ENCODE data around the gene CD86.

The CD86 gene

GRCh38 chr3:122094693-122095092, 39.5 kb downstream of the CD86 start:
- H3K4me3 ChIP-seq (ENCODE audit: low read depth, low read length) = no peak overlapping the region
- no peak for DNase-seq (ENCODE audit: low read depth)
- in situ Hi-C loops (cut with HindIII; ENCODE audit: low sequenced_read_pairs) = no loop called here
- TF ChIP-seq, protein P1, sequence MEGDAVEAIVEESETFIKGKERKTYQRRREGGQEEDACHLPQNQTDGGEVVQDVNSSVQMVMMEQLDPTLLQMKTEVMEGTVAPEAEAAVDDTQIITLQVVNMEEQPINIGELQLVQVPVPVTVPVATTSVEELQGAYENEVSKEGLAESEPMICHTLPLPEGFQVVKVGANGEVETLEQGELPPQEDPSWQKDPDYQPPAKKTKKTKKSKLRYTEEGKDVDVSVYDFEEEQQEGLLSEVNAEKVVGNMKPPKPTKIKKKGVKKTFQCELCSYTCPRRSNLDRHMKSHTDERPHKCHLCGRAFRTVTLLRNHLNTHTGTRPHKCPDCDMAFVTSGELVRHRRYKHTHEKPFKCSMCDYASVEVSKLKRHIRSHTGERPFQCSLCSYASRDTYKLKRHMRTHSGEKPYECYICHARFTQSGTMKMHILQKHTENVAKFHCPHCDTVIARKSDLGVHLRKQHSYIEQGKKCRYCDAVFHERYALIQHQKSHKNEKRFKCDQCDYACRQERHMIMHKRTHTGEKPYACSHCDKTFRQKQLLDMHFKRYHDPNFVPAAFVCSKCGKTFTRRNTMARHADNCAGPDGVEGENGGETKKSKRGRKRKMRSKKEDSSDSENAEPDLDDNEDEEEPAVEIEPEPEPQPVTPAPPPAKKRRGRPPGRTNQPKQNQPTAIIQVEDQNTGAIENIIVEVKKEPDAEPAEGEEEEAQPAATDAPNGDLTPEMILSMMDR (IDR thresholded peaks at IDR 0.05; ENCODE audit: low read depth, low read length, missing control alignments) = no peak

- in situ Hi-C loops (cut with HindIII; ENCODE audit: low sequenced_read_pairs) = no loop called here
- no peak for DNase-seq (ENCODE audit: low read depth)
- TF ChIP-seq, protein P1 (IDR thresholded peaks at IDR 0.05; ENCODE audit: low read depth, low read length, missing control alignments) = no peak
- H3K4me3 ChIP-seq (ENCODE audit: low read depth, low read length) = no peak overlapping the region
Measured at GRCh38 chr3:122097141-122097540, 42.0 kb downstream of the CD86 start.

DNA sequence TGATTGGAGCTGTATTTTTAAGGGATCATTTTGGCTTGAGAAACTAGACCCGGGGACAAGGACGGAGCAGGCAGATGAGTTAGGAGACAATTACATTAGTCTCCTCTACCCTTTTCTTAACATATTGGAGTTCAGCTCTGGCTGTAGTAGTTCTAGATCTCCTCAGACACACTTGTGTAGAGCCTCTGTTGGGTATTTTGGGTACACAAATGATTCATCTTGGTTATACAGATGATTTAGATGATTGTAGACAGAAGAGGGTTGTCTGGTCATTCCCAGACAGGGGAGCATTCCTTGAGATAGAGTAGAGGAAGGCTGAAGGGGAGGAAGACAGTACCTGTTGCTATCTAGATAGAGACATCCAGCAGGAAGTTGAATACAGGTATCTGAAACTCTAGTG, 43.4 kb downstream of the CD86 start:
- in situ Hi-C loops (cut with HindIII; ENCODE audit: low sequenced_read_pairs) = no loop called here
- H3K4me3 ChIP-seq (ENCODE audit: low read depth, low read length) = no peak overlapping the region
- no peak for DNase-seq (ENCODE audit: low read depth)
- TF ChIP-seq, protein P1 (IDR thresholded peaks at IDR 0.05; ENCODE audit: low read depth, low read length, missing control alignments) = no peak

- H3K4me3 ChIP-seq (ENCODE audit: low read depth, low read length) = no peak overlapping the region
- in situ Hi-C loops (cut with HindIII; ENCODE audit: low sequenced_read_pairs) = no loop called here
- no peak for DNase-seq (ENCODE audit: low read depth)
- TF ChIP-seq, protein P1 (IDR thresholded peaks at IDR 0.05; ENCODE audit: low read depth, low read length, missing control alignments) = no peak
Measured at GRCh38 chr3:122099255-122099654, 44.1 kb downstream of the CD86 start.

GRCh38 chr3:122100083-122100482, 44.9 kb downstream of the CD86 start:
- H3K4me3 ChIP-seq (ENCODE audit: low read depth, low read length) = no peak overlapping the region
- TF ChIP-seq, protein P1 (IDR thresholded peaks at IDR 0.05; ENCODE audit: low read depth, low read length, missing control alignments) = no peak
- no peak for DNase-seq (ENCODE audit: low read depth)
- in situ Hi-C loops (cut with HindIII; ENCODE audit: low sequenced_read_pairs) = no loop called here

GRCh38 chr3:122100591-122101463, 45.7 kb downstream of the CD86 start:
- in situ Hi-C loops (cut with HindIII; ENCODE audit: low sequenced_read_pairs) = no loop called here

More at GRCh38 chr3:122100591-122101463, 45.7 kb downstream of the CD86 start:
- DNase-seq (ENCODE audit: low read depth) = no peak
- H3K4me3 ChIP-seq (ENCODE audit: low read depth, low read length) = no peak overlapping the region
- TF ChIP-seq, protein P1 (IDR thresholded peaks at IDR 0.05; ENCODE audit: low read depth, low read length, missing control alignments) = no peak

Measured in astrocyte of the cerebellum (primary cell).